CD4-positive, alpha-beta T cell treated with Interleukin-4 for 1 hour (primary cell): ENCODE results near the gene FUCA1.
"Not testable (repeated sequence)": the region's sequence is repeated elsewhere in the genome, so short reads cannot be mapped to it uniquely, and the experiment has no call there.

ENCODE experiments used
- DNase-seq, 2 donors: peaks; one replicate each; pipeline ENCODE4 v3.0.0-alpha.2; 2020 to 2022

The FUCA1 gene

GRCh38 chr1:23836037-23836436 lies 32.1 kb downstream of the FUCA1 start:
- no peak for DNase-seq

GRCh38 chr1:23834156-23834555 lies 33.9 kb downstream of the FUCA1 start:
- DNase-seq = not testable (repeated sequence)

DNA sequence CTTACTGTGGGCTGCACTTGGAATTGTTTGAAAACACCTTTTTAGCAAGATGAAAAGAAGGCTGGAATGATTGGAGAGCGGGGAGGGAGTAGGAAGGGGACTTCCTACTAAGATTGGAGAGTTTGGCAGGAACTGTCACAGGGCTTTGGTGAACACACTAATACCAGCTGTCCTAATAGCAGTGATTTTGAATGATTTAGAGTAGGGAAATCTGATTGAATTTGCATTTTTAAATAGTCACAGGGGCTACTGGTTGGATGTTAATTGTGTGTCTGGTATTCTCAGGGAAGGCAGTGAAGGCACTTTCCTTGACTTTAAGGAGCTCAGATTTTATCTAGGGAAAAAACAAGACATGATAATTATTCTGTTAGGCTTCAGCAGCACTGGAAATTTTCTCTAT lies 40.4 kb downstream of the FUCA1 start:
- no peak for DNase-seq

DNA sequence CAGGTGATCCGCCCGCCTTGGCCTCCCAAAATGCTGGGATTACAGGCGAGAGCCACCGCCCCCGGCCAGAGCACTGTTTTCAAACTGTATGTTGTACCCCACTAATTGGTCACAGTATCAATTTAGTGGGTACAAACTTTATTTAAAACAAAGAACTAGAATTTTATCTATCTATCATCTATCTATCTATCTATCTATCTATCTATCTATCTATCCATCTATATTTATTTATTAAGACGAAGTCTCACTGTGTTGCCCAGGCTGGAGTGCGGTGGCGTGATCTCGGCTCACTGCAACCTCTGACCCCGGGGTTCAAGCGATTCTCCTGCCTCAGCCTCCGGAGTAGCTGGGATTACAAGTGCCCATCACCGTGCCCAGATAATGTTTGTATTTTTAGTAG lies 41.5 kb downstream of the FUCA1 start:
- not testable (repeated sequence) for DNase-seq

DNA sequence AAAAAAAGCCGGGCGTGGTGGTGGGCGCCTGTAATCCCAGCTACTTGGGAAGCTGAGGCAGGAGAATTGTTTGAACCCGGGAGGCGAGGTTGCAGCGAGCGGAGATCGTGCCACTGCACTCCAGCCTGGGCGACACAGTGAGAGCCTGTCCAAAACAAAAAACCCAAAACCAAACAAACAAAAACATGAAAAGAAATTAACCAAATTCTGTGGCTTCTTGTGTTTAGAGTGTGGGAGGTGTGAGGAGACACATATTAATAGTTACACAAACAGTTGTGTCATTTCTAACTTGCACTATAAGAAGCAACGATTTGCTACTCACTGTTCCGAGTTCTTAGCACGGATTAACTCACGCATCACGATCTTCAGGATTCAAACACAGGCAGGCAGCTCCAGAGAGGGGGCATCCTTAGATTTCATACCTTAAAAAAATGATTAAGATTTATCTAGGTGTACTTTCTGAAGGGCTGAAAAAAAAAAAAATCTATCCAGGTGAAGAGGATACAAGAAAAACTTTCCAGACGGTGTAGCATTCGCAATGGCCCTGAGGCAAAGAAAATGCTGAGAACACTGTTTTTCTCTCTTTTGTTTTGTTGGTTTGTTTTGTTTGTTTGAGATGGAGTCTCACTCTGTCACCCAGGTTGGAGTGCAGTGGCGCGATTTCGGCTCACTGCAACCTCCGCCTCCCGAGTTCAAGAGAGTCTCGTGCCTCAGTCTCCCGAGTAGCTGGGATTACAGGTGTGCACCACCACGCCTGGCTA lies 42.1 kb downstream of the FUCA1 start:
- peak in 1 of 2 donors; percentile 29 for DNase-seq

- peak; percentile 88 for DNase-seq
Measured at GRCh38 chr1:23825076-23825761, 42.9 kb downstream of the FUCA1 start, which contains the start of gene HMGCL. Gene HMGCL, minus strand, starts transcription at chr1:23825429. Its CDS starts 14 bp downstream, at chr1:23825415.

DNA sequence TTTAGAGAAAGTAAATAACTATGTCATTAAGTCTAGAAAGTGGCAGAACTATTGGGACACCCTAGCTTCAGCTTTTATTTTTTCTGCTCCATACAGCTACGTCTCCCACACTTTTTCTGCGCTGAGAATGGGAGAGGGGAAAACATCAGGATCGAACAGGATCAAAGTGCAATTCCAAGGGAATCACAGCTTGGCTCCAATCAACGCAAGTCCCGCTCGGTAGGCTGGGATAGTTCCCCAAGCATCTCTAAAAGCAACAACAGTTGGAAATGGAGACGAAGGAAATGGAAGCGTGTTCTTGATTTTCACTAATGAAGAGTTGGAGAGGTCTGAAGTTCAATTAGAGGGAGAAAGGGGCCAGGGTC lies 43.4 kb downstream of the FUCA1 start:
- no peak for DNase-seq

DNA sequence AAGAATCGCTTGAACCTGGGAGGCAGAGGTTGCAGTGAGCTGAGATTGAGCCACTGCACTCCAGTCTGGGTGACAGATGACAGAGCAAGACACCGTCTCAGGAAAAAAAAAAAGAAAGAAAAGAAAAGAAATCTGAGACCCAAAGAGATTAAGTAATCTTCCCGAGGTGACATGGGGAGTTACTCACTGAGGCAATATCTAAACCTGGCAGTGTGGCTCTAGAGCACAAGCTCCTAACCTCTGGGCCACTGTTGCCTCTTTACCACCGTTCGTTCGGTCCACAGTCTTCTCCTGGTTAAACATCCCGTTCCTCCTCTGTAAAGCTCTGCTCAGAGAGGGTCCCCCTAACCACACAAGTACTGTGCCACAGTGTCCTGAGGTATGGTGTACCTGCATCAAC lies 44.3 kb downstream of the FUCA1 start:
- DNase-seq = no peak

DNA sequence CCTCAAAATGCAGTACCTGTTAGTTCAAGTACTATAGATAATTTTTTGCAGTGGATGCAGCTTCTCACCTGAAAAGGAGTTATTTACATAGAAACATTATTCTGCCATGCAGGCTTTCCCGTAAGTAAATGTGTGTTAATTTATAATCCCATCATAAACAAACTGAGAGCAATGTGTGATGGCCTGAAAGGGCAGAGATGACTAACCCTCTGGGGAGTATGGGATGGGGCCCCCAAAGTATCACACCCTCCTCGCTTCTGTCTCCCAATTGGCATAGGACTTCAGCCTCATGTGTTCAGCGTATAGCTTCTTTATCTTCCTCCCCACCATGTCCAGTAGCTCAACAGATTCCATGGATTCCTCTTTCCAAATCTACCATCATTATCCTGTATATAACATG lies 50.5 kb downstream of the FUCA1 start:
- no peak for DNase-seq

DNA sequence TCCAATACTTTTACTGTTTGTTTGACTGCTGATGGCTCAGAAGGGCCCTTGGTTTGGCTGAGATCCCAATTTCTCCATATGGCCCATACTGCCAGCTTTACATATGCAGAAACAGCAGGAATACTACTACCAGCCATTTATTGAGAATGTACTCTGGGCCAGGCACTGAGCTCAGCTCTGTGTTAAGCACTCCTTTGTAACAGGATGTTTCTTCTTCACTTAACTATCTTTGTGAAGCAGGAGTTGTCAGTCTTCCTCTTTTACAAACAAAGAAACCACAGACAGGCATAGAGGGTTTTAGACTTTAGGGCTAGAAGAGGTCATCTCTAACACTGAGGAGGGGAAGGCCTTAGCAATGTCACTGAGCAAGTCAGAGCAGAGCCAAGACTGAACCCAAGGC lies 51.2 kb downstream of the FUCA1 start:
- DNase-seq = no peak

GRCh38 chr1:23816361-23816760 lies 51.7 kb downstream of the FUCA1 start:
- DNase-seq = no peak

DNA sequence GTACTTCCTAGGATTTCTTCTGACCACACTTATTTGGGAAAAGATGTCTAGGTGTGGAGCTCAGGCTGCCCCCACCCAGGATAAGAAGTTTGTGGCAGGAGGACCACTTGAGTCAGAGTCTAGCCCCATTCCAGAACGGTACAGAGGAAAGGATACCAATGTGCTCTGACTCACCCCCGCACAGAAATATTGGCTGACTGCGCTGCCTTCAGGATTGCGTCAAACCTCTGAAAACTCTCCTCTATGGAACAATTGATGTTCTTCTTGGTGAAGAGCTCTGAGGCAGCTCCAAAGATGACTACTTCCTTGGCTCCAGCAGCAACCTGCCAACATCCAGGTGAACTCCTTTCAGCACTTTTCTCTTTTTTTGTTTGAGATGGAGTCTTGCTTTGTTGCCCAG lies 54.1 kb downstream of the FUCA1 start:
- DNase-seq = no peak

- DNase-seq = peak; percentile 71 to 78
Measured at GRCh38 chr1:23810818-23811540, 57.1 kb downstream of the FUCA1 start.

- peak; percentile 87 to 88 for DNase-seq
Measured at GRCh38 chr1:23809751-23810171, 58.3 kb downstream of the FUCA1 start.

- no peak for DNase-seq
Measured at GRCh38 chr1:23807453-23807852, 60.6 kb downstream of the FUCA1 start.

DNA sequence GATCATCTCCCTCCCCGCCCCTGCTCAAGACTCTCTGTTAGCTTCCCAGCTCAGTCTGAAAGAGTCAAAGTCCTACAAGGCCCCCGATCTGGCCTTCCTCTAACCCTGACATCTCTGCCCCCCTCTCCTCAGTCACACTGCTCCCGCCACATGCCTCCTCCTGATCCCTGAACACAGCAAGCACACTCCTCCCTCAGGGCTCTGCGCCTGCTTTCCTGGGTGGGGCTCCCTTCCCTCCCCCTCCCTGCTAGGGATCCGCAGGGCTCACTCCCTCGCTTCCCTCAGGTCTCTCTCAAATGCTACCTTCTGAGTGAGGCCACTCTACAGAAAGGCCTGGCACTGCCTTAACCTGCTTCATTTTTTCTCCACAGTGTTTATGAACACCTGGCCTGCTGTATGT lies 61.8 kb downstream of the FUCA1 start:
- no peak for DNase-seq

DNA sequence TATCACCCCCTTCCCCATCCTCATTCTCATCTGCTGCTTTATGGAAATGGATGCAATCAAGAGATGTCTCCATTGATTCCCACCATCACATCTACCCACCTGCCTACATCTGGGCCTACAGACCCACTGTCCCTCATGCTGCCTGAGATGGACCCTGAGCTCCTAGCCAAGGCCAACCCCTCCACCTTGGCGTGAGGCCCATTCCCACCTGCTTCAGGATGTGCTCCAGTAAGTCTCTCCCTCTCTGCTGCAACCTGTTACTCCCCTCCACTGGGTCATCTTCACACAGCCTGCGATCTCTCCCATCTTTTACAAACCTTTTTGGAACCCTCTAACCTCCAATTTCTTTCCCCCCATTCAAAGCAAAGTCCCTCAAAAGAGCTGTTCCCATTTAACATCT lies 63.1 kb downstream of the FUCA1 start:
- no peak for DNase-seq

GRCh38 chr1:23804183-23804835 lies 63.8 kb downstream of the FUCA1 start:
- no peak for DNase-seq

DNA sequence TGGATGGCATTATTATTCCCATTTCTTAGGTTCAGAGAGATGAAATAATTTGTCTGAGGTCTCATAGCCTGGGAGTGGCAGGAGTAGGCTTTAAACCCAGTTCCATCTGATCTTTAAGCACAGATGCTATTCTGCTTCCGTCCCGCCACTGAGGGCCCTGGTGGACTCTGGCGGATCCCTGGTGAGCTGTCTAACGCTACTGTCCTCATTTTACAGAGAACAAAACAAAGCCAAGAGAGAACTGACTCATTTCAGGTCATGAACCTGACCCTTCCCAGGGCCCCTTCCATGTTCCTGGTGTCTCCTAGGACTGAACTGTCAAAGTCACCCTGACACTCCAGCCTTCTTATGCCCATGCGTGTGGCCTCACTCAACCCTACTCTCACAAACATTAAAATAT lies 64.4 kb downstream of the FUCA1 start:
- DNase-seq = no peak

DNA sequence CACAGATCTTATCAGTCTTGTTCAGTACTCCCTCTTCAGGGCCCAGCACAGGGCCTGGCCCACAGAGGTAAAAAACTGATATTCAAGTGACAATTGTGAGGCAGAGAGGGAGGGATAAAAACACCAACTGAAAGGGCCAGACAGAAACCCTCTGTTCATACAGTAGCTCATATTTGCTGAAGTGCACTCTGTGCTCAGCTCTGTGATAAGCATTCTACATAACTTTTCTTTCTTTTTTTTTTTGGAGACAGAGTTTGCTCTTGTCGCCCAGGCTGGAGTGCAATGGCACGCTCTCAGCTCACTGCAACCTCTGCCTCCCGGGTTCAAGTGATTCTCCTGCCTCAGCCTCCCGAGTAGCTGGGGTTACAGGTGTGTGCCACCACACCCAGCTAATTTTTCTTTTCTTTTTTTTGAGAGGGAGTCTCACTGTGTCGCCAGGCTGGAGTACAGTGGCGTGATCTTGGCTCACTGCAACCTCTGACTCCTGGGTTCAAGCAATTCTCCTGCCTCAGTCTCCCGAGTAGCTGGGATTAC lies 65.2 kb downstream of the FUCA1 start:
- not testable (repeated sequence) for DNase-seq

GRCh38 chr1:23801876-23802275 lies 66.2 kb downstream of the FUCA1 start:
- no peak for DNase-seq

DNA sequence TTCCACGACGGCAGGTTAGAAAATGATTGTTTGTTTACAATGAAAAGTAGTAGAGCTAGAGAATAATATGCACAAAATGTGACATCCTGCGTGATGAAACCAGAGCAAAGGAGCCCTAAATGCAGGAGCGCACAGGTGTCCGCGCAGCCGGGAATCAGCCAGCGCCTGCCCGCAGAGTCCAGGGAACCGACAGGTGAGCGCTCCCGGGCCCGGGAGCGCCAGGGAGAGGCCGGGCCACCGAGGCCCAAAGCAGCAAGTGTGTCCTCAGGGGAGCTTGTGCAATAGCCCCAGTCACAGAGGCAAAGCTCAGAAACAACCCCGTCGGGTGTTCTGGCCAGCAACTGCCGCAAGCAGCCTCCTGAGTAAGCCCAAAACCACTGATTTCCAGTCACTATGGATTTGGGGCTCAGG lies 66.7 kb downstream of the FUCA1 start:
- DNase-seq = no peak
